Heart left ventricle (tissue), 13 donors: ENCODE measurements around the gene PRSS35.

Experiments
- CTCF ChIP-seq, 12 donors: fragments of 200-600 bp; sonication (generic) in 4 of 12; IDR thresholded peaks; one replicate each; pipeline versions ENCODE4 v1.5.0 to v1.8.0; 2018 to 2022; ENCODE audit warnings: antibody characterized with exemption in 12 of 12, mild to moderate bottlenecking in 5 of 12
- POLR2A ChIP-seq, 2 donors: fragments of 450-650 bp; IDR thresholded peaks; one replicate each; pipeline ENCODE4 v1.6.1; 2017; ENCODE audit warnings: antibody characterized with exemption in 2 of 2, mild to moderate bottlenecking in 2 of 2, moderate library complexity in 2 of 2
- donor health status: ischemic (EF 13 %, LVEDD 7.1; RV severe dilation, severe dysfunction).
- donor health status: DM: no; HTN: yes; CAD: no.
- donor health status: DM: no; HTN: no; CAD: no.
- donor health status: ischemic (EF 25% LVEDD 6.9; RV normal size, moderate dysfunction).
- donor health status: ischemic (EF 25% LVEDD 5.7; RV mildly dilated, moderate dysfunction).
- donor health status: ischemic (EF 35%, LVEDD 5.7; RV mildly dilated, moderate dysfunction).
- donor health status: nonischemic (EF 11% LVEDD 7.7; RV severe dilation, severe dysfunction).
- donor health status: DM: yes; HTN: yes; CAD: no.
- donor health status: PGD.
- donor health status: ischemic (EF 29% LVEDD 5.4; RV normal size, mild dysfunction).
- donor health status: nonischemic (EF 23%, LVEDD 6.1; RV moderate dilation, normal function).

- no peak for TF ChIP-seq POLR2A (IDR thresholded peaks at IDR 0.05)
- TF ChIP-seq CTCF (IDR thresholded peaks at IDR 0.05), result no peak
Measured at GRCh38 chr6:83505356-83505755, 7.0 kb upstream of the PRSS35 start.
